Measurements from ENCODE around the gene TVP23B.
"Not testable (repeated sequence)": the region's sequence is repeated elsewhere in the genome, so short reads cannot be mapped to it uniquely, and the experiment has no call there.

DNA sequence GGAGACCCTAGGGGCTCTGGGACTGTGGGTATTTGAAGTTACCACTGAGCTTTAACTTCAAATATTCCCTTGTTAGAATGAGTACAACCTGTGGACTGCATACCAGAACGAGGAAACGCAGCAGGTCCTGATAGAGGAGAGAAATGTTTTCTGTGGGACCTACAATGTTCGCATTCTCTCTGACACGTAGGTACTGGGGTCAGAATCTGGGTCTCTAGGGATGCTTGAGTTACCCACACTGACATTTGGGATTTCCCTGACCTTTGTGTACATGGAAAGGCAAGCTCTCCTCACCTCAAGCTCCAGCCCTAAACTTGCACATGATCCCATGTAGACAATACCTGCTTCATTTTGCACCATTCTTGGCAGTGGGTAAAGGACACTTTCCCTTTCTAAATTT, 25.0 kb upstream of the TVP23B start:
- TF ChIP-seq POLR2AphosphoS5 (IDR thresholded peaks at IDR 0.05; ENCODE audit: low read depth); SPI1 (IDR thresholded peaks at IDR 0.05; ENCODE audit: borderline replicate concordance, low read depth); GABPA (IDR thresholded peaks at IDR 0.05; ENCODE audit: low read depth): not testable (repeated sequence)
- TF ChIP-seq, protein P1, sequence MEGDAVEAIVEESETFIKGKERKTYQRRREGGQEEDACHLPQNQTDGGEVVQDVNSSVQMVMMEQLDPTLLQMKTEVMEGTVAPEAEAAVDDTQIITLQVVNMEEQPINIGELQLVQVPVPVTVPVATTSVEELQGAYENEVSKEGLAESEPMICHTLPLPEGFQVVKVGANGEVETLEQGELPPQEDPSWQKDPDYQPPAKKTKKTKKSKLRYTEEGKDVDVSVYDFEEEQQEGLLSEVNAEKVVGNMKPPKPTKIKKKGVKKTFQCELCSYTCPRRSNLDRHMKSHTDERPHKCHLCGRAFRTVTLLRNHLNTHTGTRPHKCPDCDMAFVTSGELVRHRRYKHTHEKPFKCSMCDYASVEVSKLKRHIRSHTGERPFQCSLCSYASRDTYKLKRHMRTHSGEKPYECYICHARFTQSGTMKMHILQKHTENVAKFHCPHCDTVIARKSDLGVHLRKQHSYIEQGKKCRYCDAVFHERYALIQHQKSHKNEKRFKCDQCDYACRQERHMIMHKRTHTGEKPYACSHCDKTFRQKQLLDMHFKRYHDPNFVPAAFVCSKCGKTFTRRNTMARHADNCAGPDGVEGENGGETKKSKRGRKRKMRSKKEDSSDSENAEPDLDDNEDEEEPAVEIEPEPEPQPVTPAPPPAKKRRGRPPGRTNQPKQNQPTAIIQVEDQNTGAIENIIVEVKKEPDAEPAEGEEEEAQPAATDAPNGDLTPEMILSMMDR (IDR thresholded peaks at IDR 0.05; ENCODE audit: insufficient read depth, low read length) = not testable (repeated sequence)
- TF ChIP-seq, protein P2, sequence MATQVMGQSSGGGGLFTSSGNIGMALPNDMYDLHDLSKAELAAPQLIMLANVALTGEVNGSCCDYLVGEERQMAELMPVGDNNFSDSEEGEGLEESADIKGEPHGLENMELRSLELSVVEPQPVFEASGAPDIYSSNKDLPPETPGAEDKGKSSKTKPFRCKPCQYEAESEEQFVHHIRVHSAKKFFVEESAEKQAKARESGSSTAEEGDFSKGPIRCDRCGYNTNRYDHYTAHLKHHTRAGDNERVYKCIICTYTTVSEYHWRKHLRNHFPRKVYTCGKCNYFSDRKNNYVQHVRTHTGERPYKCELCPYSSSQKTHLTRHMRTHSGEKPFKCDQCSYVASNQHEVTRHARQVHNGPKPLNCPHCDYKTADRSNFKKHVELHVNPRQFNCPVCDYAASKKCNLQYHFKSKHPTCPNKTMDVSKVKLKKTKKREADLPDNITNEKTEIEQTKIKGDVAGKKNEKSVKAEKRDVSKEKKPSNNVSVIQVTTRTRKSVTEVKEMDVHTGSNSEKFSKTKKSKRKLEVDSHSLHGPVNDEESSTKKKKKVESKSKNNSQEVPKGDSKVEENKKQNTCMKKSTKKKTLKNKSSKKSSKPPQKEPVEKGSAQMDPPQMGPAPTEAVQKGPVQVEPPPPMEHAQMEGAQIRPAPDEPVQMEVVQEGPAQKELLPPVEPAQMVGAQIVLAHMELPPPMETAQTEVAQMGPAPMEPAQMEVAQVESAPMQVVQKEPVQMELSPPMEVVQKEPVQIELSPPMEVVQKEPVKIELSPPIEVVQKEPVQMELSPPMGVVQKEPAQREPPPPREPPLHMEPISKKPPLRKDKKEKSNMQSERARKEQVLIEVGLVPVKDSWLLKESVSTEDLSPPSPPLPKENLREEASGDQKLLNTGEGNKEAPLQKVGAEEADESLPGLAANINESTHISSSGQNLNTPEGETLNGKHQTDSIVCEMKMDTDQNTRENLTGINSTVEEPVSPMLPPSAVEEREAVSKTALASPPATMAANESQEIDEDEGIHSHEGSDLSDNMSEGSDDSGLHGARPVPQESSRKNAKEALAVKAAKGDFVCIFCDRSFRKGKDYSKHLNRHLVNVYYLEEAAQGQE (IDR thresholded peaks at IDR 0.05; ENCODE audit: insufficient replicate concordance, low read depth) = not testable (repeated sequence)
